Glutamatergic neuron (in vitro differentiated cells): ENCODE data around the gene LIX1. TPM values are rescaled to one million over a fixed set of nuclear protein-coding genes. Genes with fewer than 3 reads are reported as not detected.
"Not testable (repeated sequence)": the region's sequence is repeated elsewhere in the genome, so short reads cannot be mapped to it uniquely, and the experiment has no call there.

Experiments
- DNase-seq: peaks from one replicate; pipeline ENCODE4 v3.0.0; 2022
- H3K27ac Mint-ChIP-seq: one replicate; pipeline ENCODE4 v1.8.0; 2020; ENCODE audit warnings: mild to moderate bottlenecking, mixed read lengths, inconsistent platforms; ENCODE audit not compliant: unreplicated experiment
- H3K27me3 Mint-ChIP-seq: one replicate; pipeline ENCODE4 v1.8.0; 2020; ENCODE audit warnings: mild to moderate bottlenecking, moderate library complexity, mixed read lengths, inconsistent platforms; ENCODE audit not compliant: unreplicated experiment
- H3K36me3 Mint-ChIP-seq: one replicate; pipeline ENCODE4 v1.8.0; 2020; ENCODE audit warnings: mild to moderate bottlenecking, mixed read lengths, inconsistent platforms; ENCODE audit not compliant: unreplicated experiment
- H3K4me1 Mint-ChIP-seq: one replicate; pipeline ENCODE4 v1.8.0; 2020; ENCODE audit warnings: mild to moderate bottlenecking, low read depth, mixed read lengths, inconsistent platforms; ENCODE audit not compliant: unreplicated experiment
- H3K4me3 Mint-ChIP-seq: one replicate; pipeline ENCODE4 v1.8.0; 2020; ENCODE audit warnings: mild to moderate bottlenecking, mixed read lengths, inconsistent platforms; ENCODE audit not compliant: unreplicated experiment
- H3K9me3 Mint-ChIP-seq: one replicate; pipeline ENCODE4 v1.8.0; 2020; ENCODE audit warnings: mild to moderate bottlenecking, moderate library complexity, mixed read lengths, inconsistent platforms; ENCODE audit not compliant: unreplicated experiment
- CTCF ChIP-seq: fragments of 200-600 bp; sonication (generic); IDR thresholded peaks from one replicate; pipeline ENCODE4 v1.5.0; 2021; ENCODE audit not compliant: partially characterized antibody, unreplicated experiment
- total RNA-seq: library from RNA; stranded (reverse); fragmentation: NEBNext Ultra II Directional; extraction: Animal tissue kit (Norgen Biotek cat#: 25700); gene quantifications from one replicate; pipeline ENCODE4 v1.2.1, GENCODE V29; 2021; ENCODE audit not compliant: unreplicated experiment

Gene LIX1
- total RNA-seq, 1 donor from 2014 or later, result not detected

- Mint-ChIP-seq H3K27me3 (no peaks in the 10 kb centered on the region), H3K27ac (no peak overlapping the region)
Measured at GRCh38 chr5:97148288-97148687, 5.9 kb upstream of the LIX1 start.

GRCh38 chr5:97143704-97144103 lies 1.3 kb upstream of the LIX1 start:
- no peak for DNase-seq
- no peaks in the 10 kb centered on the region for H3K36me3 Mint-ChIP-seq
- H3K4me3 Mint-ChIP-seq, result no peak overlapping the region
- H3K4me1 Mint-ChIP-seq, result peaks cover 4% of the 10 kb centered on the region
- no peak for TF ChIP-seq CTCF
- no peaks in the 10 kb centered on the region for H3K27me3 Mint-ChIP-seq
- H3K9me3 Mint-ChIP-seq, result no peaks in the 10 kb centered on the region
- no peak overlapping the region for H3K27ac Mint-ChIP-seq

More at GRCh38 chr5:97148288-97148687, 5.9 kb upstream of the LIX1 start:
- no peak for TF ChIP-seq CTCF
- H3K36me3 Mint-ChIP-seq, result no peaks in the 10 kb centered on the region
- no peaks in the 10 kb centered on the region for H3K9me3 Mint-ChIP-seq
- no peak overlapping the region for H3K4me3 Mint-ChIP-seq
- no peak for DNase-seq
- H3K4me1 Mint-ChIP-seq, result no peaks in the 10 kb centered on the region

- Mint-ChIP-seq H3K4me3 (no peak overlapping the region), H3K4me1 (peaks cover 4% of the 10 kb centered on the region), H3K27ac (no peak overlapping the region), H3K36me3 (no peaks in the 10 kb centered on the region), H3K9me3 (no peaks in the 10 kb centered on the region), H3K27me3 (no peaks in the 10 kb centered on the region)
- no peak for TF ChIP-seq CTCF
- DNase-seq, result no peak
Measured at GRCh38 chr5:97141539-97141938, 872 bp downstream of the LIX1 start.

GRCh38 chr5:97141031-97141430 lies 1.4 kb downstream of the LIX1 start:
- Mint-ChIP-seq H3K4me1 (peaks cover 4% of the 10 kb centered on the region), H3K9me3 (no peaks in the 10 kb centered on the region), H3K27me3 (no peaks in the 10 kb centered on the region), H3K36me3 (no peaks in the 10 kb centered on the region), H3K4me3 (no peak overlapping the region), H3K27ac (no peak overlapping the region)
- no peak for TF ChIP-seq CTCF
- no peak for DNase-seq

- H3K4me1 Mint-ChIP-seq, result not testable (repeated sequence)
Measured at GRCh38 chr5:97140250-97140649, 2.2 kb downstream of the LIX1 start.

GRCh38 chr5:97136475-97136874 lies 5.9 kb downstream of the LIX1 start:
- Mint-ChIP-seq H3K9me3 (no peaks in the 10 kb centered on the region), H3K27ac (no peak overlapping the region), H3K27me3 (no peaks in the 10 kb centered on the region), H3K4me3 (no peak overlapping the region), H3K36me3 (no peaks in the 10 kb centered on the region), H3K4me1 (no peaks in the 10 kb centered on the region)
- no peak for DNase-seq
- no peak for TF ChIP-seq CTCF

More at GRCh38 chr5:97140250-97140649, 2.2 kb downstream of the LIX1 start:
- not testable (repeated sequence) for H3K27ac Mint-ChIP-seq, DNase-seq, H3K27me3 Mint-ChIP-seq, H3K36me3 Mint-ChIP-seq, H3K4me3 Mint-ChIP-seq, H3K9me3 Mint-ChIP-seq
